Testis (tissue), 3 donors: ENCODE results near the gene PTPRD. TPM values are rescaled to one million over a fixed set of nuclear protein-coding genes. Genes with fewer than 3 reads are reported as not detected.

Experiments used
- DNase-seq: peaks from one replicate; pipeline ENCODE4 v3.0.0-alpha.2; 2019
- H3K27ac ChIP-seq, 2 donors: fragments of 200-600 bp; sonication (generic); one replicate each; pipeline ENCODE4 v1.5.1; 2019
- H3K27me3 ChIP-seq: fragments of 200-600 bp; sonication (generic); one replicate; pipeline ENCODE4 v1.5.1; 2019
- H3K36me3 ChIP-seq: fragments of 200-600 bp; sonication (generic); one replicate; pipeline ENCODE4 v1.5.1; 2017; ENCODE audit warnings: low read depth; ENCODE audit errors: missing control alignments
- H3K4me1 ChIP-seq: fragments of 200-600 bp; sonication (generic); one replicate; pipeline ENCODE4 v1.5.1; 2019
- H3K4me3 ChIP-seq, 2 donors: fragments of 200-600 bp; sonication (generic); one replicate each; pipeline ENCODE4 v1.5.1; 2017 to 2019
- H3K9me3 ChIP-seq: fragments of 200-600 bp; sonication (generic); one replicate; pipeline ENCODE4 v1.5.1; 2017
- CTCF ChIP-seq, 3 experiments: fragments of 450-650 bp in 2 of 3; fragments of 200-600 bp in 1 of 3; sonication (generic) in 1 of 3; IDR thresholded peaks; one replicate each; pipeline ENCODE4 v1.5.1; 2016 to 2019; ENCODE audit warnings: antibody characterized with exemption in 3 of 3, mild to moderate bottlenecking in 2 of 3, moderate library complexity in 1 of 3
- POLR2A ChIP-seq: fragments of 450-650 bp; IDR thresholded peaks from one replicate; pipeline ENCODE4 v1.6.1; 2017; ENCODE audit warnings: antibody characterized with exemption, mild to moderate bottlenecking, moderate library complexity
- WGBS, 2 donors: methylation state at CpG; one replicate each; pipeline ENCODE4 v1.1.5; 2018; 5-methylcytosine and 5-hydroxymethylcytosine counted together
- intact Hi-C: fragments of 100-400 bp; cut with DNase I; formaldehyde crosslinking; loops from one replicate; pipeline ENCODE4 v1.15.1; 2023; ENCODE audit warnings: low total_unique reads
- polyA plus RNA-seq: library from polyadenylated mRNA; stranded (reverse); fragments of 350-450 nt; fragmentation: Illumina TruSeq; extraction: RNeasy Lipid Tissue Mini Kit (QIAGEN cat#74804); gene quantifications from one replicate; pipeline ENCODE4 v1.2.3, GENCODE V29; 2014; ENCODE audit warnings: low read depth, low replicate concordance; ENCODE audit not compliant: insufficient read depth
- total RNA-seq, 2 donors: library from RNA; depleted of rRNA; stranded (reverse); fragments of >200 nt; gene quantifications; one replicate each; pipeline ENCODE4 v1.2.3, GENCODE V29; 2016

The PTPRD gene
- total and polyA plus RNA-seq, 3 donors from 2014 or later = 15.4 to 33.6 (median 32.5) TPM

DNA sequence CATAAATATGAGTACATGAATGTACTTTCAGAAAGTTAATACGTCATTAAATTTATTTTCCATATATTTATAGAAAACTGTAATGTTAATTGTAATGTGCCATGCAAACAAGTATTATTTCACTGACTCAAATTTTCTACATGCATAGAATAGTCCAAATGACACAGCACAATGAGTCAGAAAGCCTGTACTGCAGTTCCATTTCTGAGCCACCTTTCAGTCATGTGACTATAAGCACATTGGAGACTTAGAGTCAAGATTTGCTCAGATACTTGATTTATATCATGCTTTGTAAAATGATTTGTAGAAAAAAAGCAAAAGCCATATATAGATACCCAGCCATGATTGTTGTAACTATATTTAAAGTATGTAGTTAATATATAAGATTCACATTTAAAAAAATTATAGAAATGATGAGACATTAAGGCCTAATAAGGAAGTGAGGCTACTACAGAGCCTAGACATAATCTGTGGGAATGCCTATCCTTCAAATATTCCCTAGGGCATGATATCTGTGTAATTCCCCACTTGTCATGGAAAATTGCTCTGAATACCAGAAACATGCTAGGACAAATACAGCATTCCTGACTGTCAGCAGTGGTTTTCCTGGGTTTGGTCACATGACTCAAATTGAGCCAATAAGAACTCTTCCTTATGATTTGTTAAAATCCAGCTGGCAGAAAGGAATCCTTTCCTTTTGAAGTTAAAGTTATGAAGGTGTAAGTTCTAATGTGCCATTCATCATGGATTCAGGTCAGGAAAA is 50.0 kb downstream of the PTPRD start:
- no peak for DNase-seq
- H3K36me3 ChIP-seq = no peaks in the 10 kb centered on the region
- H3K4me3 ChIP-seq = no peak overlapping the region
- WGBS, 2 donors = 89 to 94% methylated on average over 1 of the region's 1 CpG
- H3K4me1 ChIP-seq = no peaks in the 10 kb centered on the region
- intact Hi-C loops = no loop called here
- no peak for TF ChIP-seq POLR2A
- TF ChIP-seq CTCF (IDR thresholded peaks at IDR 0.05) = no peak
- no peak overlapping the region for H3K27ac ChIP-seq
- H3K27me3 ChIP-seq = no peaks in the 10 kb centered on the region
- H3K9me3 ChIP-seq = no peaks in the 10 kb centered on the region

DNA sequence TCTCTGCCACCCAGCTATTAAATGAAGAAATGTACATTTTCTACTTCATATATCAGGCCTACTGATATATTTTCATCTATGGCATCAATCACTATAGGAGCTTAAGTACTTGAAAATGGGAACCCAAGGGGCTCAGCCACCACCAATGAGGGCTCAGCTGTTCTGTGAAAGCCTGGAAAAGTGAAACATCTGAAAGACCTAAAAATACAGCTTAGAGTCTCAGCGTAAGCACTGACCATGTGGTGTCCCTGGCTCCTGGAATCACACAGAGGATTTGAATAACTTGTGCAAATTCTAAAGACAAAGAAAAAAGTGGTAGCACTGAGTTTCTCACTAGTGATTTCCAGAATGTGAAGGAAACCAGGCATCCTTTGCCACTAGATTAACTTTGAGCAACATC is 64.5 kb downstream of the PTPRD start:
- TF ChIP-seq CTCF (IDR thresholded peaks at IDR 0.05) (no peak), POLR2A (no peak)
- intact Hi-C loops = no loop called here

DNA sequence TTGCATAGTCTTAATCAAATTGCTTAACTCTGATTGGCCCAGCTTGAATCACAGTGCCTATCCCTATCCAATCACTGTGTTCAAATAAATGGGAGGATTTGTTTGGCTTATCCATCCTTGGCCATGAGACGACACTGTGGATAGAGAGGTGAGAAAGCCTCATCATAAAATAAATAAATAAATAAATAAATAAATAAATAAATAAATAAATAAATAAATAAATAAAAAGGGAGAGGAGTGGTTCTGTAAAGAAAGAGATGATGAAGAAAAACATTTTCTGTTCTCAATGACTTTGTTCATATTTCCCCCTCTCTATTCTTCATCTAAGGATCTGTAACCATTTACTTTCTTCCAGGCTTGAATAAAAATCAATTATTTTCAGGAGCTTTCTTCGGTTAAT is 74.7 kb downstream of the PTPRD start:
- H3K4me1 ChIP-seq = no peaks in the 10 kb centered on the region
- H3K4me3 ChIP-seq = no peak overlapping the region
- no peaks in the 10 kb centered on the region for H3K9me3 ChIP-seq
- H3K27me3 ChIP-seq = no peaks in the 10 kb centered on the region
- TF ChIP-seq CTCF (IDR thresholded peaks at IDR 0.05) (no peak), POLR2A (no peak)
- intact Hi-C loops = no loop called here
- whole genome bisulfite sequencing, 2 donors = 87 to 91% methylated on average over 2 of the region's 2 CpGs
- no peaks in the 10 kb centered on the region for H3K36me3 ChIP-seq
- no peak overlapping the region for H3K27ac ChIP-seq
- DNase-seq = no peak

More for the DNA sequence above, 64.5 kb downstream of the PTPRD start:
- 43 to 52% methylated on average over 1 of the region's 1 CpG for WGBS, 2 donors
- Histone ChIP-seq H3K27me3 (no peaks in the 10 kb centered on the region), H3K36me3 (no peaks in the 10 kb centered on the region), H3K9me3 (no peaks in the 10 kb centered on the region), H3K4me1 (no peaks in the 10 kb centered on the region), H3K4me3 (no peak overlapping the region), H3K27ac (no peak overlapping the region)
- DNase-seq = no peak

DNA sequence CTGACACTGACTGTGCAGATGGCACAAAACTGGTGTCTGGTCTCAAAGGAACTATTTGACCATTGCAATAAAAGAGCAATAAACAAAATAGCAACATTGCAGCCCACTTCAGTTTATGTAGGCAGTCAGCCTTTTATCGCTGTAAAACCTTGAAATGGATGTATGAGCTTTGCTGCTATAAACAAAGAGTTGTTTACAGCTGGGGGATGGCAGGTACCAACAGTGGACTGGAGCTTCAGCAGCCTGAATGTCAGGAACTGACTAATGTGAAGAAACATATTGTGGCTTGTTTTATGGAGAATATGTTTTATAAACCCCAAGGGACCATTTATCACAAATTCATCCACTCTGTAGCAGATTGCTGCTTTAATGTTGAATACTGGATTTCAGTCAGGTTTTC is 78.0 kb downstream of the PTPRD start:
- intact Hi-C loops = no loop called here
- TF ChIP-seq CTCF (IDR thresholded peaks at IDR 0.05) (no peak), POLR2A (no peak)

DNA sequence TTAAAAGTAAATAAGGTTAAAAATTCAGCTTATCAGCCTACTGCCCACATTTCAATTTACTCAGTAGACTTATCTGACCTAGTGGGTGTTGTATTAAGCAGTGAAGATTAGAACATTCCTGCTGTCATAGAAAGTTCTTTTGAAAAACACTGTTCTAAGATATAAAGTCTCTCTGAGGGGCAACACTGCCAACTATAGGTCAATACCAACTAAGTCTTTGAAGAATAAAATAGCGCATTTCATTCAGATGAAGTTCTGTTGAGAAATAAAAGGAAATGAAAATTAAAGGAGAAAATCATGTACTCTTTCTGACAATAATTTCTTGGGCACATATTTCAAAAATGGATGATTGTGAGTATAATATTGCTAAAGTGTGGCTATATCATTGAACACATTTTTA is 86.8 kb downstream of the PTPRD start:
- TF ChIP-seq CTCF (IDR thresholded peaks at IDR 0.05) (no peak), POLR2A (no peak)
- Histone ChIP-seq H3K4me3 (no peak overlapping the region), H3K27me3 (no peaks in the 10 kb centered on the region), H3K4me1 (no peaks in the 10 kb centered on the region), H3K36me3 (no peaks in the 10 kb centered on the region), H3K9me3 (no peaks in the 10 kb centered on the region), H3K27ac (no peak overlapping the region)
- no peak for DNase-seq
- 84 to 91% methylated on average over 1 of the region's 1 CpG for WGBS, 2 donors
- intact Hi-C loops = no loop called here

More for the DNA sequence above, 78.0 kb downstream of the PTPRD start:
- DNase-seq = no peak
- H3K9me3 ChIP-seq = no peaks in the 10 kb centered on the region
- no peaks in the 10 kb centered on the region for H3K27me3 ChIP-seq
- H3K4me1 ChIP-seq = no peaks in the 10 kb centered on the region
- H3K27ac ChIP-seq = no peak overlapping the region
- no peaks in the 10 kb centered on the region for H3K36me3 ChIP-seq
- H3K4me3 ChIP-seq = no peak overlapping the region
- 59 to 63% methylated on average over 1 of the region's 1 CpG for WGBS, 2 donors
